ENCODE data around the gene RD3L.

RD3L gene

GRCh38 chr14:103915616-103916015 lies 26.7 kb downstream of the RD3L start:
- TF ChIP-seq ZC3H10 (CRISPR knock-in tag; IDR thresholded peaks at IDR 0.05) (no peak), CSDC2 (CRISPR knock-in tag; IDR thresholded peaks at IDR 0.05) (no peak), ESRRG (CRISPR knock-in tag; IDR thresholded peaks at IDR 0.05) (no peak), PATZ1 (CRISPR knock-in tag; IDR thresholded peaks at IDR 0.05; ENCODE audit: borderline replicate concordance) (no peak), TCF4 (CRISPR knock-in tag; IDR thresholded peaks at IDR 0.05; ENCODE audit: borderline replicate concordance) (no peak), SNAI2 (CRISPR knock-in tag; IDR thresholded peaks at IDR 0.05) (no peak)
- TF ChIP-seq, protein P1, sequence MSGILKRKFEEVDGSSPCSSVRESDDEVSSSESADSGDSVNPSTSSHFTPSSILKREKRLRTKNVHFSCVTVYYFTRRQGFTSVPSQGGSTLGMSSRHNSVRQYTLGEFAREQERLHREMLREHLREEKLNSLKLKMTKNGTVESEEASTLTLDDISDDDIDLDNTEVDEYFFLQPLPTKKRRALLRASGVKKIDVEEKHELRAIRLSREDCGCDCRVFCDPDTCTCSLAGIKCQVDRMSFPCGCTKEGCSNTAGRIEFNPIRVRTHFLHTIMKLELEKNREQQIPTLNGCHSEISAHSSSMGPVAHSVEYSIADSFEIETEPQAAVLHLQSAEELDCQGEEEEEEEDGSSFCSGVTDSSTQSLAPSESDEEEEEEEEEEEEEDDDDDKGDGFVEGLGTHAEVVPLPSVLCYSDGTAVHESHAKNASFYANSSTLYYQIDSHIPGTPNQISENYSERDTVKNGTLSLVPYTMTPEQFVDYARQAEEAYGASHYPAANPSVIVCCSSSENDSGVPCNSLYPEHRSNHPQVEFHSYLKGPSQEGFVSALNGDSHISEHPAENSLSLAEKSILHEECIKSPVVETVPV (CRISPR knock-in tag; IDR thresholded peaks at IDR 0.05), result no peak
- no peak for ATAC-seq

DNA sequence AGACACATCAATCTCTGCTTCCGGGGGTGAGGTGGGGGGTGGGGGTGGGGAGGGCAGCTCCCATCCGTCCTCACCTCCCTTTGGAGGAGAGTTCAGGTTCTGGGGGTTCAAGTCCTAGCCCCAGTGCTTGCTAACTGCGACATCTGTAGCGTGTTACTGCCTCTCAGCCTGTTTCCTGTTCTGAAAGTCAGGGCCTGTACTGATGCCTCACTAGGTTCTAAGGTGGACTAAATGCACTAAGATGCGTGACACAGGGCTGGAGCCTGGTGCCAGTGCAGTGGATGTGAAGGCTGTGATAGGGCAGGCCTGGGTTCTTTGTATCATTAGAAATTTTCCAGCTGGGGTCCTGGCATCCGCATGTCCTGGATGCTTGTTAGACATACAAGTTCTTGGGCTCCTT lies 31.3 kb downstream of the RD3L start:
- TF ChIP-seq POU6F1 (CRISPR knock-in tag; IDR thresholded peaks at IDR 0.05; ENCODE audit: borderline replicate concordance, low read depth), result no peak
- TF ChIP-seq PATZ1 (CRISPR knock-in tag; IDR thresholded peaks at IDR 0.05; ENCODE audit: borderline replicate concordance), result no peak
- TF ChIP-seq, protein P2, sequence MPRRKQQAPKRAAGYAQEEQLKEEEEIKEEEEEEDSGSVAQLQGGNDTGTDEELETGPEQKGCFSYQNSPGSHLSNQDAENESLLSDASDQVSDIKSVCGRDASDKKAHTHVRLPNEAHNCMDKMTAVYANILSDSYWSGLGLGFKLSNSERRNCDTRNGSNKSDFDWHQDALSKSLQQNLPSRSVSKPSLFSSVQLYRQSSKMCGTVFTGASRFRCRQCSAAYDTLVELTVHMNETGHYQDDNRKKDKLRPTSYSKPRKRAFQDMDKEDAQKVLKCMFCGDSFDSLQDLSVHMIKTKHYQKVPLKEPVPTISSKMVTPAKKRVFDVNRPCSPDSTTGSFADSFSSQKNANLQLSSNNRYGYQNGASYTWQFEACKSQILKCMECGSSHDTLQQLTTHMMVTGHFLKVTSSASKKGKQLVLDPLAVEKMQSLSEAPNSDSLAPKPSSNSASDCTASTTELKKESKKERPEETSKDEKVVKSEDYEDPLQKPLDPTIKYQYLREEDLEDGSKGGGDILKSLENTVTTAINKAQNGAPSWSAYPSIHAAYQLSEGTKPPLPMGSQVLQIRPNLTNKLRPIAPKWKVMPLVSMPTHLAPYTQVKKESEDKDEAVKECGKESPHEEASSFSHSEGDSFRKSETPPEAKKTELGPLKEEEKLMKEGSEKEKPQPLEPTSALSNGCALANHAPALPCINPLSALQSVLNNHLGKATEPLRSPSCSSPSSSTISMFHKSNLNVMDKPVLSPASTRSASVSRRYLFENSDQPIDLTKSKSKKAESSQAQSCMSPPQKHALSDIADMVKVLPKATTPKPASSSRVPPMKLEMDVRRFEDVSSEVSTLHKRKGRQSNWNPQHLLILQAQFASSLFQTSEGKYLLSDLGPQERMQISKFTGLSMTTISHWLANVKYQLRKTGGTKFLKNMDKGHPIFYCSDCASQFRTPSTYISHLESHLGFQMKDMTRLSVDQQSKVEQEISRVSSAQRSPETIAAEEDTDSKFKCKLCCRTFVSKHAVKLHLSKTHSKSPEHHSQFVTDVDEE (CRISPR knock-in tag; IDR thresholded peaks at IDR 0.05), result no peak
- TF ChIP-seq TCF4 (CRISPR knock-in tag; IDR thresholded peaks at IDR 0.05; ENCODE audit: borderline replicate concordance), result no peak
- no peak for TF ChIP-seq ISL1 (CRISPR knock-in tag; IDR thresholded peaks at IDR 0.05)
- TF ChIP-seq, protein P1 (CRISPR knock-in tag; IDR thresholded peaks at IDR 0.05), result no peak
- no peak for TF ChIP-seq ZFP3 (CRISPR knock-in tag; IDR thresholded peaks at IDR 0.05)
- TF ChIP-seq, protein P3, sequence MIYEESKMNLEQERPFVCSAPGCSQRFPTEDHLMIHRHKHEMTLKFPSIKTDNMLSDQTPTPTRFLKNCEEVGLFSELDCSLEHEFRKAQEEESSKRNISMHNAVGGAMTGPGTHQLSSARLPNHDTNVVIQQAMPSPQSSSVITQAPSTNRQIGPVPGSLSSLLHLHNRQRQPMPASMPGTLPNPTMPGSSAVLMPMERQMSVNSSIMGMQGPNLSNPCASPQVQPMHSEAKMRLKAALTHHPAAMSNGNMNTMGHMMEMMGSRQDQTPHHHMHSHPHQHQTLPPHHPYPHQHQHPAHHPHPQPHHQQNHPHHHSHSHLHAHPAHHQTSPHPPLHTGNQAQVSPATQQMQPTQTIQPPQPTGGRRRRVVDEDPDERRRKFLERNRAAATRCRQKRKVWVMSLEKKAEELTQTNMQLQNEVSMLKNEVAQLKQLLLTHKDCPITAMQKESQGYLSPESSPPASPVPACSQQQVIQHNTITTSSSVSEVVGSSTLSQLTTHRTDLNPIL (CRISPR knock-in tag; IDR thresholded peaks at IDR 0.05; ENCODE audit: low read depth), result no peak
- no peak for TF ChIP-seq RARB (CRISPR knock-in tag; IDR thresholded peaks at IDR 0.05)
- no peak for TF ChIP-seq OSR1 (CRISPR knock-in tag; IDR thresholded peaks at IDR 0.05)
- no peak for TF ChIP-seq ZNF70 (CRISPR knock-in tag; IDR thresholded peaks at IDR 0.05)
- TF ChIP-seq ZNF565 (CRISPR knock-in tag; conservative IDR thresholded peaks at IDR 0.05; ENCODE audit: low read depth), result no peak
- no peak for TF ChIP-seq ESRRG (CRISPR knock-in tag; IDR thresholded peaks at IDR 0.05)
- TF ChIP-seq ZNF8 (CRISPR knock-in tag; IDR thresholded peaks at IDR 0.05), result no peak
- ATAC-seq, result no peak

Data from SK-N-SH treated with all-trans-retinoic acid at 6 μM for 48 hours (cell line).